NB4 (cell line): ENCODE data around the gene GSK3B.

Experiments
- CTCF ChIP-seq: IDR thresholded peaks from one replicate; pipeline ENCODE4 v1.5.1; 2012; ENCODE audit warnings: low read depth, low read length
- POLR2A ChIP-seq: IDR thresholded peaks from 2 replicates; pipeline ENCODE4 v1.6.1; 2011; ENCODE audit warnings: mild to moderate bottlenecking; ENCODE audit not compliant: insufficient read length; ENCODE audit errors: extremely low read depth

- no peak for TF ChIP-seq CTCF
- TF ChIP-seq POLR2A, result no peak
These were observed 160.0 kb downstream of the GSK3B start for GRCh38 chr3:119934249-119934648.
